Thyroid gland (tissue), 4 donors: Measurements from ENCODE around the gene KLHDC9. TPM values are rescaled to one million over a fixed set of nuclear protein-coding genes. Genes with fewer than 3 reads are reported as not detected.

Experiments used
- DNase-seq, 2 donors: peaks; one replicate each; pipeline ENCODE4 v3.0.0-alpha.2; 2019
- H3K27ac ChIP-seq, 3 donors: fragments of 200-600 bp; sonication (generic); 1 replicate in 2 of 3; 2 replicates in 1 of 3; pipeline ENCODE4 v1.5.1; 2016 to 2019; ENCODE audit warnings: mild to moderate bottlenecking in 1 of 3, moderate library complexity in 1 of 3
- H3K27me3 ChIP-seq: fragments of 200-600 bp; sonication (generic); one replicate; pipeline ENCODE4 v1.5.1; 2019
- H3K36me3 ChIP-seq, 2 donors: fragments of 200-600 bp; sonication (generic); one replicate each; pipeline ENCODE4 v1.5.1; 2016 to 2019
- H3K4me1 ChIP-seq, 2 donors: fragments of 200-600 bp; sonication (generic); one replicate each; pipeline ENCODE4 v1.5.1; 2017 to 2019
- H3K4me3 ChIP-seq, 3 donors: fragments of 200-600 bp; sonication (generic); replicated peaks in 1 of 3; 1 replicate in 2 of 3; 2 replicates in 1 of 3; pipeline ENCODE4 v1.5.1; 2016; ENCODE audit warnings: mild to moderate bottlenecking in 1 of 3
- H3K9me3 ChIP-seq: fragments of 200-600 bp; sonication (generic); one replicate; pipeline ENCODE4 v1.5.1; 2017
- POLR2A ChIP-seq, 2 donors: fragments of 450-650 bp; IDR thresholded peaks; one replicate each; pipeline ENCODE4 v1.6.1; 2017; ENCODE audit warnings: antibody characterized with exemption in 2 of 2, mild to moderate bottlenecking in 2 of 2, moderate library complexity in 1 of 2
- WGBS, 2 donors: methylation state at CpG; one replicate each; pipeline ENCODE4 v1.1.5; 2017; 5-methylcytosine and 5-hydroxymethylcytosine counted together
- intact Hi-C: fragments of 100-400 bp; cut with DNase I; formaldehyde crosslinking; loops from one replicate; pipeline ENCODE4 v1.15.1; 2023
- total RNA-seq, 4 donors: library from RNA; depleted of rRNA; stranded (reverse); fragments of >200 nt; gene quantifications; one replicate each; pipeline ENCODE4 v1.2.3, GENCODE V29; 2016
- TF ChIP-seq, protein P1 (sequence below), 6 experiments: fragments of 200-600 bp in 3 of 6; fragments of 450-650 bp in 3 of 6; sonication (generic) in 3 of 6; IDR thresholded peaks; one replicate each; pipeline ENCODE4 v1.5.1; 2016 to 2019; ENCODE audit warnings: antibody characterized with exemption in 6 of 6, mild to moderate bottlenecking in 2 of 6, inconsistent platforms in 1 of 6, moderate library complexity in 1 of 6

The KLHDC9 gene
- total RNA-seq, 4 donors from 2014 or later, result 6.9 to 31.8 (median 19.2) TPM

DNA sequence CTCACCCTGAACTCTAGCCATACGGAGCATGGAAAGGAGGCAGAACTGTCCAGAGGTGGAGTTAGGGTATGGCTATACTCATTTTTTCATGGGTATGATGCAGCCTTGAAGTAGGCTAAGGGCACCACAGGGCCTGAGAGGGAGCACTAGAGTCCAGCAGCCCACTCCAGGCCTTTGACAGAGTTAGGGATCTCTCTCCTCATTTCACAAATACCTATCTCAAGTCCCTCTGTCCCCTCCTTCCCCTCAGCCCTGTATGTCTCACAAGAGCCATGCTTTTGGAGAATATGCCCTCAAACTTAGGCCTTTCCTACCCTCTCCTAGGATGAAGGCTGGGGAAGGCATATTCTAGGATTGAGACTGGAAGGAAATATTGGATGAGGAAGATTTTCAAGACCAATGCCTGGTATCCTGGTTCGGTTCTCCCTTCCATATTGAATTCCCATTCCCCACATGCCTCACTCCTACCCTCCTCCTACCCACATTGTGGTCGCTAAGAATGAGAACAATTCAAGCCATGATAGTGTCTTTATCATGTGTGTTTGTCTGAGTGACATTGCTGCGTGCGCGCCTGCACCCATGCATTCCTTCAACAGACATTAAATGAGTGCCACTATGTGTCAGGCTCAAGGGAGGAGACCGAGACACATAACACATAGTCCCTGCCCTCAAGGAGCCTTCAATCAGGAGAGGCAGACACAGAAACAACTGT is 6.2 kb upstream of the KLHDC9 start:
- 90 to 92% methylated on average over 7 of the region's 7 CpGs for WGBS, 2 donors
- intact Hi-C loops, result loop anchor here (10.0 kb wide), 2 partner anchors 47 to 257 kb away; partner anchors contain the start of gene USF1

DNA sequence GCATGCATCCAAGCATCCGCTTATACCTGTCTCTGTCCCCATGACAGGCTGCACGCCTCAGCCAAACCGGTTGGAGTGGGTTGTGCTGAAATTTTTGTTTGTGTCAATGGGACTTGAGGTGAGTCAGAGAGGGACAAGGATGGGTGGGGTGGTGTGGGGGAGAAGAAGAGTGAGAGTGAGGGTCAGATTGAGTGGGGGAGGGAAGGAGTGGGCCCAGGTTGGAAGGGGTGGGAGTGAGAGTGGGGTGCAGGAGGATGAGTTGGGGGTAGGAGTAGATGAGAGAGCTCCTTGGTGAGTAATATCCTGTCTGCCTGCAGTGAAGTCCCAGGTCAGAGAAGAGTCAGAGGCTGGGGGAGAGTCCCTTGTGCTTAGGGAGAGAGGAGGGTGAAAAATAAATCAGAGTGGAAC is 5.5 kb upstream of the KLHDC9 start:
- Histone ChIP-seq H3K36me3 (no peaks in the 10 kb centered on the region), H3K27ac (no peak overlapping the region)

More for the DNA sequence above, 6.2 kb upstream of the KLHDC9 start:
- Histone ChIP-seq H3K36me3 (no peaks in the 10 kb centered on the region), H3K4me1 (peaks cover 4 to 8% of the 10 kb centered on the region in 2 donors), H3K27me3 (no peaks in the 10 kb centered on the region), H3K27ac (no peak overlapping the region), H3K4me3 (no peak overlapping the region), H3K9me3 (no peaks in the 10 kb centered on the region)
- TF ChIP-seq POLR2A (IDR thresholded peaks at IDR 0.05), result no peak
- TF ChIP-seq, protein P1, sequence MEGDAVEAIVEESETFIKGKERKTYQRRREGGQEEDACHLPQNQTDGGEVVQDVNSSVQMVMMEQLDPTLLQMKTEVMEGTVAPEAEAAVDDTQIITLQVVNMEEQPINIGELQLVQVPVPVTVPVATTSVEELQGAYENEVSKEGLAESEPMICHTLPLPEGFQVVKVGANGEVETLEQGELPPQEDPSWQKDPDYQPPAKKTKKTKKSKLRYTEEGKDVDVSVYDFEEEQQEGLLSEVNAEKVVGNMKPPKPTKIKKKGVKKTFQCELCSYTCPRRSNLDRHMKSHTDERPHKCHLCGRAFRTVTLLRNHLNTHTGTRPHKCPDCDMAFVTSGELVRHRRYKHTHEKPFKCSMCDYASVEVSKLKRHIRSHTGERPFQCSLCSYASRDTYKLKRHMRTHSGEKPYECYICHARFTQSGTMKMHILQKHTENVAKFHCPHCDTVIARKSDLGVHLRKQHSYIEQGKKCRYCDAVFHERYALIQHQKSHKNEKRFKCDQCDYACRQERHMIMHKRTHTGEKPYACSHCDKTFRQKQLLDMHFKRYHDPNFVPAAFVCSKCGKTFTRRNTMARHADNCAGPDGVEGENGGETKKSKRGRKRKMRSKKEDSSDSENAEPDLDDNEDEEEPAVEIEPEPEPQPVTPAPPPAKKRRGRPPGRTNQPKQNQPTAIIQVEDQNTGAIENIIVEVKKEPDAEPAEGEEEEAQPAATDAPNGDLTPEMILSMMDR (IDR thresholded peaks at IDR 0.05), result no peak
- DNase-seq, result no peak

DNA sequence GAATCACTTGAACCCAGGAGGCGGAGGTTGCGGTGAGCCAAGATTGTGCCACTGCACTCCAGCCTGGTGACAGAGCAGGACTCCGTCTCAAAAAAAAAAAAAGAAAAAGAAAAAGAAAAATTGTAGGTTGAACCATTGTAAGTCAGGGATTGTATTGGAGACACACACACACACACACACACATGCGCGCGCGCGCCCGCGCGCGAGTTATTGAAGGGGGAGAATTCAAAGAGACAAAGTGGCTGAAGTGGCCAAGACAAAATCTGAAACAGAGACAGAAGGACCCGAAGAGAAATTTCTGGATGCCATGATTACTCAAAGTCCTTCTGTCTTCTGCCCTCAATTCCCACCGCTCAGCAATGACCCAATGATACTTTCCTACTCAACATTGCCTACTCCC is 3.7 kb upstream of the KLHDC9 start:
- intact Hi-C loops, result loop anchor here (10.0 kb wide), 2 partner anchors 50 to 260 kb away; partner anchors contain the start of gene USF1
- peaks cover 8 to 10% of the 10 kb centered on the region in 2 donors for H3K4me1 ChIP-seq
- H3K4me3 ChIP-seq, result no peak overlapping the region
- no peaks in the 10 kb centered on the region for H3K36me3 ChIP-seq
- WGBS, 2 donors, result 90 to 94% methylated on average over 14 of the region's 14 CpGs
- no peak for DNase-seq
- H3K27ac ChIP-seq, result no peak overlapping the region
- no peak for TF ChIP-seq POLR2A (IDR thresholded peaks at IDR 0.05)
- TF ChIP-seq, protein P1 (IDR thresholded peaks at IDR 0.05), result no peak
- H3K9me3 ChIP-seq, result no peaks in the 10 kb centered on the region
- H3K27me3 ChIP-seq, result no peaks in the 10 kb centered on the region

More for the DNA sequence above, 5.5 kb upstream of the KLHDC9 start:
- no peak for DNase-seq
- Histone ChIP-seq H3K4me1 (peaks cover 4 to 8% of the 10 kb centered on the region in 2 donors), H3K9me3 (no peaks in the 10 kb centered on the region), H3K4me3 (no peak overlapping the region), H3K27me3 (no peaks in the 10 kb centered on the region)
- no peak for TF ChIP-seq POLR2A (IDR thresholded peaks at IDR 0.05)
- TF ChIP-seq, protein P1 (IDR thresholded peaks at IDR 0.05), result no peak
- intact Hi-C loops, result loop anchor here (10.0 kb wide), 2 partner anchors 48 to 258 kb away; partner anchors contain the start of gene USF1
- WGBS, 2 donors, result 62 to 64% methylated on average over 3 of the region's 3 CpGs

DNA sequence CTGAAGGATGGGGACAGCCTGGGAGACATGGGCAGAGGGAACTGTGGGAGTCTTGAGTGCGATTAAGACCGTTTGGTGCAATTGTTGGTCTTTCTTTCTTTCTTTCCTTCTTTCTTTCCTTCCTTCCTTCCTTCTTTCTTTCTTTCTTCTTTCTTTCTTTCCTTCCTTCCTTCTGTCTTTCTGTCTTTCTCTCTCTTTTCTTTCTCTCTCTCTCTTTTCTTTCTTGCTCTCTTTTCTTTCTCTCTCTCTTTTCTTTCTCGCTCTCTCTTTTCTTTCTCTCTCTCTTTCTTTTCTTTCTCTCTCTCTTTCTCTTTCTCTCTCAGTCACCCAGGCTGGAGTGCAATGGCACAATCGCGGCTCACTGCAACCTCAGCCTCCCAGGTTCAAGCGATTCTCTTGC is 2.9 kb upstream of the KLHDC9 start:
- DNase-seq, result no peak
- Histone ChIP-seq H3K27me3 (no peaks in the 10 kb centered on the region), H3K27ac (no peak overlapping the region), H3K36me3 (no peaks in the 10 kb centered on the region), H3K4me1 (peaks cover 7 to 8% of the 10 kb centered on the region in 2 donors), H3K4me3 (no peak overlapping the region), H3K9me3 (no peaks in the 10 kb centered on the region)
- no peak for TF ChIP-seq POLR2A (IDR thresholded peaks at IDR 0.05)
- TF ChIP-seq, protein P1 (IDR thresholded peaks at IDR 0.05), result no peak
- WGBS, 2 donors, result 92 to 93% methylated on average over 6 of the region's 6 CpGs
- intact Hi-C loops, result loop anchor here (5.0 to 10.0 kb wide), 3 partner anchors 50 to 260 kb away; partner anchors contain the start of gene USF1

DNA sequence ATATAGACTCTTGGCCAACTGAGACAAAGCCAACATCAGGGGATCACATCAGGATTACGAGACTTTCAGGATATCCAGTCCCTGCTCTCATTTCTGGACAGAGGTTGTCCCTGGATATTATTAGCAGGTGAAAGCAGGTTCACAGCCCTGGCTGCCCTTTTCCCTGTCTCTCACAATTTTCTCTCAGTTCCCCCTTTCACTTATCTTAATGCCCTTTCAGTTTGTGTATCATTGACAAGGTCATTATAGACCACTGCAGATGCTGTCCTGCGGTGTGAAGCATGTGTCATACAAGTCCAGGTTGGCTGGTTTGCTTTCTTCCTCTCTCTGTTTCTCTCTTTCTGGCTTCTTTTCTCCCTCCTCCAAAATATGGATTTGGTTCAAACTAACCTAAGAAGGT is 2.1 kb upstream of the KLHDC9 start:
- Histone ChIP-seq H3K9me3 (no peaks in the 10 kb centered on the region), H3K36me3 (no peaks in the 10 kb centered on the region), H3K4me3 (no peak overlapping the region), H3K27me3 (no peaks in the 10 kb centered on the region), H3K4me1 (peaks cover 7 to 8% of the 10 kb centered on the region in 2 donors), H3K27ac (no peak overlapping the region)
- no peak for DNase-seq
- no peak for TF ChIP-seq POLR2A (IDR thresholded peaks at IDR 0.05)
- TF ChIP-seq, protein P1 (IDR thresholded peaks at IDR 0.05), result no peak
- 90 to 95% methylated on average over 2 of the region's 2 CpGs for WGBS, 2 donors
- intact Hi-C loops, result loop anchor here (5.0 to 10.0 kb wide), 3 partner anchors 51 to 261 kb away; partner anchors contain the start of gene USF1
